ENCODE results near the gene KSR2.

The KSR2 gene

GRCh38 chr12:117476341-117476740 is 492.4 kb downstream of the KSR2 start:
- DNase-seq = no peak

- no peak for DNase-seq
These were observed 494.9 kb downstream of the KSR2 start for GRCh38 chr12:117473856-117474255.

GRCh38 chr12:117472983-117473382 is 495.8 kb downstream of the KSR2 start:
- DNase-seq = no peak

GRCh38 chr12:117470804-117471203 is 498.0 kb downstream of the KSR2 start:
- DNase-seq = no peak

GRCh38 chr12:117469883-117470483 is 498.8 kb downstream of the KSR2 start:
- no peak for DNase-seq

- DNase-seq = no peak
These were observed 500.8 kb downstream of the KSR2 start for GRCh38 chr12:117468016-117468415.

GRCh38 chr12:117467588-117467987 is 501.2 kb downstream of the KSR2 start:
- no peak for DNase-seq

- DNase-seq = no peak
These were observed 502.0 kb downstream of the KSR2 start for GRCh38 chr12:117466677-117467362.

GRCh38 chr12:117461732-117462131 is 507.1 kb downstream of the KSR2 start:
- no peak for DNase-seq

- DNase-seq = no peak
These were observed 509.6 kb downstream of the KSR2 start for GRCh38 chr12:117459229-117459628.

GRCh38 chr12:117457189-117457588 is 511.6 kb downstream of the KSR2 start:
- no peak for DNase-seq

GRCh38 chr12:117456076-117456475 is 512.7 kb downstream of the KSR2 start:
- no peak for DNase-seq

GRCh38 chr12:117453961-117454360 is 514.8 kb downstream of the KSR2 start:
- no peak for DNase-seq

GRCh38 chr12:117452112-117452511 is 516.7 kb downstream of the KSR2 start:
- no peak for DNase-seq

- DNase-seq = no peak
These were observed 518.6 kb downstream of the KSR2 start for GRCh38 chr12:117450209-117450608.

GRCh38 chr12:117447665-117448366 is 521.0 kb downstream of the KSR2 start:
- DNase-seq = no peak

- DNase-seq = no peak
These were observed 524.0 kb downstream of the KSR2 start for GRCh38 chr12:117444781-117445180.

GRCh38 chr12:117441751-117442150 is 527.0 kb downstream of the KSR2 start:
- no peak for DNase-seq

GRCh38 chr12:117440384-117440783 is 528.4 kb downstream of the KSR2 start:
- no peak for DNase-seq

GRCh38 chr12:117439531-117440001 is 529.2 kb downstream of the KSR2 start:
- DNase-seq = no peak

- DNase-seq = no peak
These were observed 530.0 kb downstream of the KSR2 start for GRCh38 chr12:117438809-117439208.

GRCh38 chr12:117437516-117438255 is 531.1 kb downstream of the KSR2 start:
- DNase-seq = no peak

- no peak for DNase-seq
These were observed 534.9 kb downstream of the KSR2 start for GRCh38 chr12:117433878-117434277.
